ENCODE results near the gene MORN1.

DNA sequence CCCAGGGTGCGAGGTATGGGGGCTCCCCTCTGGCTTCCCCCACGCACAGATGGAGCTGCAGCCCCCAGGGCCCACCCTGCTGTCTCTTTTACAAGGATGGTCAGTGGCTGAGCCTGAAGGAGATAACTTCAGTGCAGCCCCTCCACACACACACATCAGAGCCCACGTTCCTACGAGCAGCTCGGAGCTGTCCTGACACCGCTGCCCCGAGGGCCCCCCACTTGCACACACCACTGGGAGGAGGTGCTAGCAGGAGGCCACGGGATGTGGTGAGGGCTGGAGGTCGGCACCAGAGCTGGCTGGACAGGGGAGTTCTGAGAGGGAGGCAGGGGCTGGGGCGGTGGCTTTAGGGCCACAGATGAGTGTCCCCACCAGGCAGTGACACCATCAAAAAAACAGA, 53.9 kb downstream of the MORN1 start:
- TF ChIP-seq POLR2A (IDR thresholded peaks at IDR 0.05) = no peak
- no peak for TF ChIP-seq CTCF (IDR thresholded peaks at IDR 0.05)
